Caco-2 (cell line): ENCODE data around the gene GCC1. TPM values are rescaled to one million over a fixed set of nuclear protein-coding genes. Genes with fewer than 3 reads are reported as not detected.
"Not testable (repeated sequence)": the region's sequence is repeated elsewhere in the genome, so short reads cannot be mapped to it uniquely, and the experiment has no call there.

Experiments
- BruUV-seq: library from RNA; stranded (reverse); fragments of 400-500 nt; replicated peaks from 2 replicates; lab custom pipeline; 2021; lab: Mats Ljungman, UMichigan
- CTCF ChIA-PET: fragments of 300-600 bp; sonication (Branson Sonifier 250); formaldehyde crosslinking; loops from one replicate; lab custom pipeline; 2022; ENCODE audit warnings: antibody characterized with exemption; lab: Charles Lee
- POLR2A ChIA-PET: fragments of 300-600 bp; sonication (Branson Sonifier 250); formaldehyde crosslinking; loops from one replicate; lab custom pipeline; 2022; ENCODE audit warnings: antibody characterized with exemption; lab: Charles Lee
- DNase-seq, 2 experiments: peaks; one replicate each; pipeline versions ENCODE4 v3.0.0 to v3.0.0-alpha.2; 2020 to 2022
- H3K27me3 ChIP-seq: replicated peaks from 2 replicates; pipeline ENCODE4 v1.6.0; 2011; ENCODE audit warnings: low read length; ENCODE audit not compliant: control insufficient read depth, insufficient read depth
- H3K36me3 ChIP-seq: 2 replicates; pipeline ENCODE4 v1.5.1; 2011; ENCODE audit warnings: low read length; ENCODE audit not compliant: control insufficient read depth, insufficient read depth
- H3K4me1 ChIP-seq: fragments of 250-450 bp; sonication (Bioruptor Pico); 2 replicates; pipeline ENCODE4 v1.5.1; 2020; ENCODE audit warnings: mild to moderate bottlenecking
- H3K4me3 ChIP-seq: 2 replicates; pipeline ENCODE4 v1.5.1; 2011; ENCODE audit warnings: low read depth, mild to moderate bottlenecking, control low read depth, low read length
- H3K9me3 ChIP-seq: fragments of 250-450 bp; sonication (Bioruptor Pico); 2 replicates; pipeline ENCODE4 v1.5.1; 2020; ENCODE audit warnings: mild to moderate bottlenecking, moderate library complexity
- H3K27ac Mint-ChIP-seq: one replicate; pipeline ENCODE4 v1.8.0; 2022; ENCODE audit warnings: mixed read lengths; ENCODE audit not compliant: unreplicated experiment
- H3K27me3 Mint-ChIP-seq: one replicate; pipeline ENCODE4 v1.8.0; 2022; ENCODE audit warnings: mixed read lengths; ENCODE audit not compliant: insufficient read depth, unreplicated experiment
- H3K36me3 Mint-ChIP-seq: one replicate; pipeline ENCODE4 v1.8.0; 2022; ENCODE audit warnings: mild to moderate bottlenecking, mixed read lengths; ENCODE audit not compliant: insufficient read depth, unreplicated experiment
- H3K4me1 Mint-ChIP-seq: one replicate; pipeline ENCODE4 v1.8.0; 2022; ENCODE audit warnings: low read depth, mixed read lengths; ENCODE audit not compliant: unreplicated experiment
- H3K4me3 Mint-ChIP-seq: one replicate; pipeline ENCODE4 v1.8.0; 2022; ENCODE audit warnings: mild to moderate bottlenecking, moderate library complexity, mixed read lengths; ENCODE audit not compliant: unreplicated experiment
- H3K9me3 Mint-ChIP-seq: one replicate; pipeline ENCODE4 v1.8.0; 2022; ENCODE audit warnings: mixed read lengths; ENCODE audit not compliant: unreplicated experiment
- CTCF ChIP-seq, 2 experiments: fragments of 200-600 bp in 1 of 2; IDR thresholded peaks; 1 replicate in 1 of 2; 2 replicates in 1 of 2; pipeline versions ENCODE4 v1.5.1 to v1.8.0; 2011 to 2022; ENCODE audit warnings: antibody characterized with exemption in 1 of 2, control low read depth in 1 of 2, inconsistent platforms in 1 of 2, low read depth in 1 of 2, low read length in 1 of 2, mild to moderate bottlenecking in 1 of 2, moderate library complexity in 1 of 2; ENCODE audit not compliant: insufficient read depth in 1 of 2, severe bottlenecking in 1 of 2, unreplicated experiment in 1 of 2
- intact Hi-C: fragments of 100-400 bp; cut with micrococcal nuclease; formaldehyde crosslinking; loops from one replicate; pipeline ENCODE4 v1.10.0; 2022; ENCODE audit not compliant: unreplicated experiment
- total RNA-seq: library from RNA; stranded (reverse); gene quantifications from 2 replicates; pipeline ENCODE4 v1.2.3, GENCODE V29; 2022

The GCC1 gene
- total RNA-seq, 1 experiment from 2014 or later, result 26.6 TPM

GRCh38 chr7:127578711-127579275 lies 6.6 kb downstream of the GCC1 start:
- no peaks in the 10 kb centered on the region for H3K9me3 Mint-ChIP-seq
- ChIA-PET CTCF (no interaction called here), POLR2A (interaction anchor here (0.7 kb wide), 1 partner anchor 81 kb away, joined by 3 read pairs; no protein-coding TSS in a partner anchor)
- TF ChIP-seq CTCF (IDR thresholded peaks at IDR 0.05; ENCODE audit: insufficient read depth in 1 of 2, low read depth in 1 of 2, low read length in 1 of 2, severe bottlenecking in 1 of 2, unreplicated experiment in 1 of 2), result no peak
- no peaks in the 10 kb centered on the region for H3K27me3 ChIP-seq
- intact Hi-C loops, result no loop called here
- no TSS peak for BruUV-seq
- DNase-seq, result no peak
- H3K4me3 Mint-ChIP-seq, result no peak overlapping the region
- no peaks in the 10 kb centered on the region for H3K27me3 Mint-ChIP-seq
- no peak overlapping the region for H3K27ac Mint-ChIP-seq
- H3K4me1 ChIP-seq, result no peaks in the 10 kb centered on the region
- no peaks in the 10 kb centered on the region for H3K36me3 Mint-ChIP-seq
- H3K4me3 ChIP-seq, result no peak overlapping the region
- H3K4me1 Mint-ChIP-seq, result peaks cover 10% of the 10 kb centered on the region
- no peaks in the 10 kb centered on the region for H3K9me3 ChIP-seq
- peaks cover 4% of the 10 kb centered on the region for H3K36me3 ChIP-seq

- ChIA-PET POLR2A (no interaction called here), CTCF (no interaction called here)
- no peaks in the 10 kb centered on the region for H3K36me3 Mint-ChIP-seq
- intact Hi-C loops, result no loop called here
- no peak overlapping the region for H3K27ac Mint-ChIP-seq
- DNase-seq, result no peak
- H3K9me3 Mint-ChIP-seq, result no peaks in the 10 kb centered on the region
- Histone ChIP-seq H3K36me3 (peaks cover 4% of the 10 kb centered on the region), H3K4me1 (no peaks in the 10 kb centered on the region), H3K27me3 (no peaks in the 10 kb centered on the region), H3K4me3 (no peak overlapping the region), H3K9me3 (no peaks in the 10 kb centered on the region)
- no TSS peak for BruUV-seq
- H3K27me3 Mint-ChIP-seq, result no peaks in the 10 kb centered on the region
- H3K4me1 Mint-ChIP-seq, result peaks cover 4% of the 10 kb centered on the region
- H3K4me3 Mint-ChIP-seq, result no peak overlapping the region
- TF ChIP-seq CTCF (IDR thresholded peaks at IDR 0.05; ENCODE audit: insufficient read depth in 1 of 2, low read depth in 1 of 2, low read length in 1 of 2, severe bottlenecking in 1 of 2, unreplicated experiment in 1 of 2), result peak; percentile 16 to 35
Measured at GRCh38 chr7:127578036-127578684, 7.2 kb downstream of the GCC1 start.

- no peaks in the 10 kb centered on the region for H3K27me3 Mint-ChIP-seq
- no peaks in the 10 kb centered on the region for H3K4me1 Mint-ChIP-seq
- Histone ChIP-seq H3K36me3 (no peaks in the 10 kb centered on the region), H3K4me1 (no peaks in the 10 kb centered on the region), H3K9me3 (no peaks in the 10 kb centered on the region), H3K27me3 (no peaks in the 10 kb centered on the region), H3K4me3 (no peak overlapping the region)
- H3K36me3 Mint-ChIP-seq, result no peaks in the 10 kb centered on the region
- DNase-seq, result no peak
- BruUV-seq, result no TSS peak
- TF ChIP-seq CTCF (IDR thresholded peaks at IDR 0.05; ENCODE audit: insufficient read depth in 1 of 2, low read depth in 1 of 2, low read length in 1 of 2, severe bottlenecking in 1 of 2, unreplicated experiment in 1 of 2), result no peak
- intact Hi-C loops, result no loop called here
- H3K27ac Mint-ChIP-seq, result no peak overlapping the region
- no peak overlapping the region for H3K4me3 Mint-ChIP-seq
- CTCF ChIA-PET, result no interaction called here
- POLR2A ChIA-PET, result no interaction called here
- no peaks in the 10 kb centered on the region for H3K9me3 Mint-ChIP-seq
Measured at GRCh38 chr7:127571741-127572505, 13.5 kb downstream of the GCC1 start.

GRCh38 chr7:127568034-127568433 lies 17.4 kb downstream of the GCC1 start:
- CTCF ChIA-PET, result not testable (repeated sequence)

More at GRCh38 chr7:127568034-127568433, 17.4 kb downstream of the GCC1 start:
- H3K36me3 Mint-ChIP-seq, H3K4me1 ChIP-seq, H3K27ac Mint-ChIP-seq, H3K27me3 ChIP-seq, H3K4me3 ChIP-seq, BruUV-seq, intact Hi-C loops, H3K36me3 ChIP-seq, DNase-seq, H3K4me3 Mint-ChIP-seq, H3K27me3 Mint-ChIP-seq, H3K4me1 Mint-ChIP-seq, POLR2A ChIA-PET, H3K9me3 ChIP-seq: not testable (repeated sequence)
- peaks cover 30% of the 10 kb centered on the region for H3K9me3 Mint-ChIP-seq
